ENCODE measurements around the gene CA10.

Gene CA10

DNA sequence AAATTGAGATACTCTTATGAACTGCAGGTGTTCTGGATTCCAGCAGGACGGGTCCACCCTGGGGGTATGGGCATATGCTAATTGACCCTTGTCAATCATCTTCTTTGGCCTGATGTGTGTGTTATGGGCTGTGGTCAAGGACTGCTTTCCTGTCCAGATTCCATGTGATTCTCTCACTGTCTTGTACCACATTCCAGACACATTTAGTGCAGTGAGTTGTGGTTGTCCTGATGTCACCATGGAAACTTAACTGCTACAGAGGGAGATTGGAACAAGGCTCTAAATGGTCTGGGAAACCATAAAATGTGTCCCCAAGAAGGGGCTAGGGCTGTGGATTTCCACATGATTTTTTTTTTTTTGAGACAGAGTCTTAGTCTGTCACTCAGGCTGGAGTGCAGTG is 530.7 kb downstream of the CA10 start:
- Histone ChIP-seq H3K36me3 (ENCODE audit: control insufficient read depth, insufficient read depth, low read length) (no peaks in the 10 kb centered on the region), H3K4me3 (ENCODE audit: low read depth, low read length) (no peak overlapping the region), H3K9me3 (ENCODE audit: control insufficient read depth, low read length) (no peaks in the 10 kb centered on the region), H3K9ac (no peak overlapping the region), H3K4me1 (no peaks in the 10 kb centered on the region), H3K79me2 (no peaks in the 10 kb centered on the region), H3K4me2 (ENCODE audit: low read length) (no peak overlapping the region), H3K27ac (no peak overlapping the region), H3K27me3 (ENCODE audit: control insufficient read depth, insufficient read depth, low read length) (no peaks in the 10 kb centered on the region), H2AFZ (no peak overlapping the region)
- TF ChIP-seq, protein P1, sequence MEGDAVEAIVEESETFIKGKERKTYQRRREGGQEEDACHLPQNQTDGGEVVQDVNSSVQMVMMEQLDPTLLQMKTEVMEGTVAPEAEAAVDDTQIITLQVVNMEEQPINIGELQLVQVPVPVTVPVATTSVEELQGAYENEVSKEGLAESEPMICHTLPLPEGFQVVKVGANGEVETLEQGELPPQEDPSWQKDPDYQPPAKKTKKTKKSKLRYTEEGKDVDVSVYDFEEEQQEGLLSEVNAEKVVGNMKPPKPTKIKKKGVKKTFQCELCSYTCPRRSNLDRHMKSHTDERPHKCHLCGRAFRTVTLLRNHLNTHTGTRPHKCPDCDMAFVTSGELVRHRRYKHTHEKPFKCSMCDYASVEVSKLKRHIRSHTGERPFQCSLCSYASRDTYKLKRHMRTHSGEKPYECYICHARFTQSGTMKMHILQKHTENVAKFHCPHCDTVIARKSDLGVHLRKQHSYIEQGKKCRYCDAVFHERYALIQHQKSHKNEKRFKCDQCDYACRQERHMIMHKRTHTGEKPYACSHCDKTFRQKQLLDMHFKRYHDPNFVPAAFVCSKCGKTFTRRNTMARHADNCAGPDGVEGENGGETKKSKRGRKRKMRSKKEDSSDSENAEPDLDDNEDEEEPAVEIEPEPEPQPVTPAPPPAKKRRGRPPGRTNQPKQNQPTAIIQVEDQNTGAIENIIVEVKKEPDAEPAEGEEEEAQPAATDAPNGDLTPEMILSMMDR (IDR thresholded peaks at IDR 0.05), result no peak

DNA sequence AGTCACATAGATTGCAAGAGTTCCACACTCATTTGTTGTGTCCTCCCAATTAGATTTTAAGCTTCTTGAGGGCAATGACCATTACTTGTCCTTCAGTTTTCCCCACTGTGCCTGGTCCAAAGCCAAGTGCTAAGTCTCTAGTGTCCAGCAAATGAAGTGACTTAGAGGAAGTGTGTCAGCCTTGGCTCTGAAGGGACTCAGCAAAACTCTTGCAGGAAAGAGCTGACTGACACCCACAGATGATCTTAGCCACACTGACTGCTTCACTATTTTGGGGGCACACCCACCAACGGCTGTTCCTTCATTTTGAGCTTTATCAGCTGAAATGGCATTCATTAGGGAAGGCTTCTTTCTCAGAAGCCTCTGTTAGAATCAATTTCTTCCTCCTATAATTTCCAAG is 540.0 kb downstream of the CA10 start:
- Histone ChIP-seq H3K4me1 (no peaks in the 10 kb centered on the region), H3K4me3 (ENCODE audit: low read depth, low read length) (no peak overlapping the region), H3K27me3 (ENCODE audit: control insufficient read depth, insufficient read depth, low read length) (no peaks in the 10 kb centered on the region), H3K79me2 (no peaks in the 10 kb centered on the region), H3K4me2 (ENCODE audit: low read length) (no peak overlapping the region), H3K36me3 (ENCODE audit: control insufficient read depth, insufficient read depth, low read length) (no peaks in the 10 kb centered on the region), H3K27ac (no peak overlapping the region), H3K9me3 (ENCODE audit: control insufficient read depth, low read length) (no peaks in the 10 kb centered on the region), H3K9ac (no peak overlapping the region), H2AFZ (no peak overlapping the region)
- TF ChIP-seq, protein P1 (IDR thresholded peaks at IDR 0.05), result no peak

DNA sequence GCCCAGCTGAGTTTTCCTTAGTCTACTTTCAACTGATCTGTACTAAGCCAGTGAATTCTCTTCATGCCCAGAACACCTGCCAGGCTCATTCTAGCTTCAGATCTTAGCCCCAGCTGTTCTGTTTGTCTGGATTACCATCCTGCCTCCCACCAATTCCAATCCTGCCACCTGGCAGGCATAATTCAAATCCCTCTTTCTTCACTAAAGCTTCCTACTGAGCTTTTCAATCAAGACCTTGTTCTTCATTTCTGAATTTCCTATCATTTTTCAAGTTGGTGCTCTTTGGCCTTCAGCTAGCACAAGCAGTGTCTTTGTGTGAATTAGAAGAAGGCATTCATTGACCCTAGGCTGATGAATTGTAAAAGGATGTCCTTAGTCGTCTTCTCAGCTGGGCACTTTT is 540.5 kb downstream of the CA10 start:
- TF ChIP-seq, protein P1 (IDR thresholded peaks at IDR 0.05), result no peak
- Histone ChIP-seq H3K9ac (no peak overlapping the region), H3K79me2 (no peaks in the 10 kb centered on the region), H3K27ac (no peak overlapping the region), H3K9me3 (ENCODE audit: control insufficient read depth, low read length) (no peaks in the 10 kb centered on the region), H3K27me3 (ENCODE audit: control insufficient read depth, insufficient read depth, low read length) (no peaks in the 10 kb centered on the region), H3K36me3 (ENCODE audit: control insufficient read depth, insufficient read depth, low read length) (no peaks in the 10 kb centered on the region), H2AFZ (no peak overlapping the region), H3K4me1 (no peaks in the 10 kb centered on the region), H3K4me3 (ENCODE audit: low read depth, low read length) (no peak overlapping the region), H3K4me2 (ENCODE audit: low read length) (no peak overlapping the region)

DNA sequence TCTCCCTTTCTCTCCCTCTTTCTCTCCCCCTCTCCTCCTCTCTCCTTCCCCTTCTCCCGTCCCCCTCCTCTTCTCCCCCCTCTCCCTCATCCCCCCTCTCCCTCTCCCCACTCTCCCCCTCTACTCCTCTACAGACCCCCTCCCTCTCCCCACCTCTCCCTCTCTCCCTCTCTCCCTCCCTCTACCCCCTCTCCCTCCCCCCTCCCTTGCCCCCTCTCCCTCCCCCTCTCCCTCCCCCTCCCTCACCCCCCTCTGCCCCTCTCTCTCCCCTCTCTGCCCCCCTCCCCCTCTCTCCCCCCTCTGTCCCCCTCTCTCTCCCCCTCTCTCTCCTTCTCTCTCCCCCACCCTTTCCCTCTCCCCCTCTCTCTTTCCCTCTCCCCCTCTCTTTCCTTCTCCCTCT is 545.3 kb downstream of the CA10 start:
- Histone ChIP-seq H3K36me3 (ENCODE audit: control insufficient read depth, insufficient read depth, low read length) (no peaks in the 10 kb centered on the region), H3K9me3 (ENCODE audit: control insufficient read depth, low read length) (no peaks in the 10 kb centered on the region), H3K27me3 (ENCODE audit: control insufficient read depth, insufficient read depth, low read length) (no peaks in the 10 kb centered on the region), H3K79me2 (no peaks in the 10 kb centered on the region), H3K4me2 (ENCODE audit: low read length) (no peak overlapping the region), H3K4me3 (ENCODE audit: low read depth, low read length) (no peak overlapping the region), H3K27ac (no peak overlapping the region), H3K4me1 (peaks cover 2% of the 10 kb centered on the region), H3K9ac (no peak overlapping the region), H2AFZ (no peak overlapping the region)
- TF ChIP-seq, protein P1 (IDR thresholded peaks at IDR 0.05), result no peak

DNA sequence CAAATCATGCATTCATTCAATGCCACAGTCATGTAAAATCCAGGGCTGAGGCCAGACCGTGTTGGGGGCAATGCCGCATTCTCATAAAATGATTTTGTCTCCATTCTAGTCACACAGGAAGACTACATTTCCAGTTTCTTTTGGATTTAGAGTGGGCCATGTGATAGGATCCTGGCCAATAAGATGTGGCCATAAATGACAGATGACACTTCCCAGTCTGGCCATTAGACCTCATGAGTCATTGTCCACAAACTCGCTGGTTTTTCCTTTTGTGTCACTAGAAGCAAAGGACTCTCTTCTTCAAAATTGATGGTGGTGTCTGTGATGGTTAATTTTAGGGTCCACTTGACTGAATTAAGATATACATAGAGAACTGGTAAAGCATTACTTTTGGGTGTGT is 545.8 kb downstream of the CA10 start:
- TF ChIP-seq, protein P1 (IDR thresholded peaks at IDR 0.05), result no peak
- no peak overlapping the region for H3K27ac ChIP-seq
- H3K4me3 ChIP-seq (ENCODE audit: low read depth, low read length), result no peak overlapping the region
- no peaks in the 10 kb centered on the region for H3K36me3 ChIP-seq (ENCODE audit: control insufficient read depth, insufficient read depth, low read length)
- H3K79me2 ChIP-seq, result no peaks in the 10 kb centered on the region
- H3K9ac ChIP-seq, result no peak overlapping the region
- H3K4me2 ChIP-seq (ENCODE audit: low read length), result no peak overlapping the region
- no peaks in the 10 kb centered on the region for H3K9me3 ChIP-seq (ENCODE audit: control insufficient read depth, low read length)
- no peaks in the 10 kb centered on the region for H3K27me3 ChIP-seq (ENCODE audit: control insufficient read depth, insufficient read depth, low read length)
- H2AFZ ChIP-seq, result no peak overlapping the region
- H3K4me1 ChIP-seq, result peaks cover 2% of the 10 kb centered on the region

Measured in parathyroid adenoma (tissue), 2 donors.